WTC11 (cell line): ENCODE data around the gene MLPH. TPM values are rescaled to one million over a fixed set of nuclear protein-coding genes. Genes with fewer than 3 reads are reported as not detected.

ENCODE experiments used
- ATAC-seq: fragments of 200-7000 bp; cut with Tn5 transposase; 2 replicates; pipeline ENCODE4 v1.10.0; 2021; ENCODE audit warnings: mild to moderate bottlenecking, moderate library complexity
- CTCF ChIA-PET: fragments of 300-600 bp; sonication (Branson Sonifier 250); formaldehyde crosslinking; loops from one replicate; lab custom pipeline; 2021; ENCODE audit warnings: antibody characterized with exemption; lab: Charles Lee
- POLR2A ChIA-PET: fragments of 350-600 bp; sonication (Branson Sonifier 250); formaldehyde crosslinking; loops from one replicate; lab custom pipeline; 2021; ENCODE audit warnings: antibody characterized with exemption; lab: Charles Lee
- DNase-seq: peaks from one replicate; pipeline ENCODE4 v3.0.0; 2021; ENCODE audit warnings: low spot score
- H3K27ac Mint-ChIP-seq: 2 replicates; pipeline ENCODE4 v1.8.0; 2021; ENCODE audit warnings: mixed read lengths
- H3K27me3 Mint-ChIP-seq: 2 replicates; pipeline ENCODE4 v1.8.0; 2021; ENCODE audit warnings: low read depth, mild to moderate bottlenecking, moderate library complexity, mixed read lengths
- H3K36me3 Mint-ChIP-seq: 2 replicates; pipeline ENCODE4 v1.8.0; 2021; ENCODE audit warnings: mixed read lengths
- H3K4me1 Mint-ChIP-seq: 2 replicates; pipeline ENCODE4 v1.8.0; 2022; ENCODE audit warnings: mixed read lengths
- H3K4me3 Mint-ChIP-seq: 2 replicates; pipeline ENCODE4 v1.8.0; 2021; ENCODE audit warnings: mild to moderate bottlenecking, moderate library complexity, mixed read lengths
- H3K9me3 Mint-ChIP-seq: 2 replicates; pipeline ENCODE4 v1.8.0; 2021; ENCODE audit warnings: mixed read lengths
- ARID4B ChIP-seq: sonication (generic); formaldehyde crosslinking; IDR thresholded peaks from 2 replicates; pipeline ENCODE4 v1.8.0; 2023; ENCODE audit warnings: missing genetic modification reagents, mild to moderate bottlenecking, borderline replicate concordance
- E2F5 ChIP-seq: sonication (generic); formaldehyde crosslinking; IDR thresholded peaks from 2 replicates; pipeline ENCODE4 v1.8.1; 2022; ENCODE audit warnings: mild to moderate bottlenecking, moderate library complexity, missing genetic modification reagents
- FOXK1 ChIP-seq: sonication (generic); formaldehyde crosslinking; IDR thresholded peaks from 2 replicates; pipeline ENCODE4 v1.8.0; 2022; ENCODE audit warnings: mild to moderate bottlenecking, moderate library complexity, missing genetic modification reagents
- HMGXB4 ChIP-seq: sonication (generic); formaldehyde crosslinking; IDR thresholded peaks from 2 replicates; pipeline ENCODE4 v1.8.1; 2023; ENCODE audit warnings: mild to moderate bottlenecking, moderate library complexity, missing genetic modification reagents
- PREB ChIP-seq: sonication (generic); formaldehyde crosslinking; IDR thresholded peaks from 2 replicates; pipeline ENCODE4 v1.8.1; 2022; ENCODE audit warnings: mild to moderate bottlenecking, missing genetic modification reagents, moderate library complexity, borderline replicate concordance
- SP1 ChIP-seq: sonication (generic); formaldehyde crosslinking; conservative IDR thresholded peaks from 2 replicates; pipeline ENCODE4 v1.8.1; 2022; ENCODE audit warnings: missing genetic modification reagents
- total RNA-seq: library from RNA; stranded (reverse); gene quantifications from 3 replicates; pipeline ENCODE4 v1.2.3, GENCODE V29; 2021
- TF ChIP-seq, protein P1 (sequence below): sonication (generic); formaldehyde crosslinking; IDR thresholded peaks from 2 replicates; pipeline ENCODE4 v1.8.1; 2023; ENCODE audit warnings: mild to moderate bottlenecking, missing genetic modification reagents
- TF ChIP-seq, protein P2 (sequence below): fragments of 250-450 bp; sonication (Bioruptor Pico); IDR thresholded peaks from 2 replicates; pipeline ENCODE4 v1.9.0; 2021; ENCODE audit warnings: moderate library complexity, mild to moderate bottlenecking, inconsistent platforms, borderline replicate concordance

The MLPH gene
- total RNA-seq, 1 experiment from 2014 or later: 10.3 TPM

DNA sequence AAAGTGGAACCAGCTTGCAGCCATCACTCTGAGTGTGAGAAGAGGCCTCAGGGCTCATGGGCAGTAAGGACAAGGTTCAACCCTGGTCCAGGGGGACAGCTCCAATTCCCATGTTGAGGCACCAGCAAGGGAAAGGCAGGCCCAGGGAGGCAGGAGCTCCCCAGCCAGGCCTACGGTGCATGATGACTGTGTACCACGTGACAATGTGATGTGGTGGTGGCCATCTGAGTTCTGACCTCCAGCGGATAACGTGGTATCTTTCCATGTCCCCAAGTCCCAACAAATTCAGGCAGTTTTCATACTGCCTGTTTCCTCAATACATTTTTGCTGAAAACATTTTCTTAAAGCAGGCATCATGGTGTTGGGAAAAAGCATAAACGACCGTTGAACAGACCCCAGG is 36.9 kb upstream of the MLPH start (continued):
- TF ChIP-seq ARID4B (no peak), PREB (CRISPR knock-in tag) (no peak)
- TF ChIP-seq, protein P1, sequence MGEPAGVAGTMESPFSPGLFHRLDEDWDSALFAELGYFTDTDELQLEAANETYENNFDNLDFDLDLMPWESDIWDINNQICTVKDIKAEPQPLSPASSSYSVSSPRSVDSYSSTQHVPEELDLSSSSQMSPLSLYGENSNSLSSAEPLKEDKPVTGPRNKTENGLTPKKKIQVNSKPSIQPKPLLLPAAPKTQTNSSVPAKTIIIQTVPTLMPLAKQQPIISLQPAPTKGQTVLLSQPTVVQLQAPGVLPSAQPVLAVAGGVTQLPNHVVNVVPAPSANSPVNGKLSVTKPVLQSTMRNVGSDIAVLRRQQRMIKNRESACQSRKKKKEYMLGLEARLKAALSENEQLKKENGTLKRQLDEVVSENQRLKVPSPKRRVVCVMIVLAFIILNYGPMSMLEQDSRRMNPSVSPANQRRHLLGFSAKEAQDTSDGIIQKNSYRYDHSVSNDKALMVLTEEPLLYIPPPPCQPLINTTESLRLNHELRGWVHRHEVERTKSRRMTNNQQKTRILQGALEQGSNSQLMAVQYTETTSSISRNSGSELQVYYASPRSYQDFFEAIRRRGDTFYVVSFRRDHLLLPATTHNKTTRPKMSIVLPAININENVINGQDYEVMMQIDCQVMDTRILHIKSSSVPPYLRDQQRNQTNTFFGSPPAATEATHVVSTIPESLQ (CRISPR knock-in tag): no peak
- TF ChIP-seq, protein P2, sequence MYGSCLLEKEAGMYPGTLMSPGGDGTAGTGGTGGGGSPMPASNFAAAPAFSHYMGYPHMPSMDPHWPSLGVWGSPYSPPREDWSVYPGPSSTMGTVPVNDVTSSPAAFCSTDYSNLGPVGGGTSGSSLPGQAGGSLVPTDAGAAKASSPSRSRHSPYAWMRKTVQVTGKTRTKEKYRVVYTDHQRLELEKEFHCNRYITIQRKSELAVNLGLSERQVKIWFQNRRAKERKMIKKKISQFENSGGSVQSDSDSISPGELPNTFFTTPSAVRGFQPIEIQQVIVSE (CRISPR knock-in tag): no peak

DNA sequence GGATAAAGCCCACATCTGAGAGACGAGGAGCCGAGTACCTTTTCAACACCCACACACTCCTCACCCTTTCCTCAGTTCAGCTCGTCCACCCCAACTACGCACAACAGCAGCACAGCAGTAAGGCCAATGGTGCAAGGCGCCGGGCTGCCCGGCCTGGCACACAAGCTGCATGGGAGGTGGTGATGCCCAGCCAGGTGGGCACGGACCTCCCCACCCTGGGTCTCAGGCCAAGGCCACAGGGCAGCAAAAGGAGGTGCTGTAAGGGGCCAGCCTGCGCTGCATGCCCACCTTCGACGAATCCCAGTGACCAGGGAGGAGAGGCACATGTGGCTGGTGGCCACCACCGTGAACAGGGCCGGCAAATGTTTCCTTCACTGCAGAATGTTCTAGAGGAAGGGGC is 36.5 kb upstream of the MLPH start:
- ATAC-seq: no peak
- CTCF ChIA-PET: interaction anchor here (1.4 to 5.0 kb wide), 7 partner anchors 21 to 285 kb away, joined by 4 to 92 read pairs (median 18); no protein-coding TSS in a partner anchor
- H3K36me3 Mint-ChIP-seq: no peaks in the 10 kb centered on the region
- peaks cover 22% of the 10 kb centered on the region for H3K9me3 Mint-ChIP-seq
- no peak overlapping the region for H3K27ac Mint-ChIP-seq
- POLR2A ChIA-PET: interaction anchor here (1.4 kb wide), 1 partner anchor 25 kb away, joined by 5 read pairs; no protein-coding TSS in a partner anchor
- H3K4me3 Mint-ChIP-seq: no peak overlapping the region
- H3K27me3 Mint-ChIP-seq: peaks cover 25% of the 10 kb centered on the region
- H3K4me1 Mint-ChIP-seq: peaks cover 21% of the 10 kb centered on the region
- TF ChIP-seq HMGXB4 (CRISPR knock-in tag) (no peak), FOXK1 (no peak), E2F5 (CRISPR knock-in tag) (no peak), PREB (CRISPR knock-in tag) (no peak), SP1 (no peak)
- no peak for DNase-seq
